GM23338 (cell line): Measurements from ENCODE around the gene MAP3K7CL. TPM values are rescaled to one million over a fixed set of nuclear protein-coding genes. Genes with fewer than 3 reads are reported as not detected.
A peak's percentile ranks its signal among the peaks of the same experiment; 100 is the strongest.

Experiments
- ATAC-seq: fragments of 200-7000 bp; cut with Tn5 transposase; 3 replicates; pipeline ENCODE4 v1.9.1; 2020
- DNase-seq: peaks from one replicate; pipeline ENCODE4 v3.0.0-alpha.2; 2015; ENCODE audit warnings: low spot score
- H2AFZ ChIP-seq: fragments of 200-600 bp; sonication (generic); 2 replicates; pipeline ENCODE4 v1.8.0; 2016; ENCODE audit warnings: antibody characterized with exemption, mild to moderate bottlenecking, moderate library complexity
- H3F3A ChIP-seq: fragments of 200-600 bp; sonication (generic); replicated peaks from 2 replicates; pipeline ENCODE4 v1.8.0; 2017; ENCODE audit warnings: antibody characterized with exemption, mixed run types, low read depth
- H3K27ac ChIP-seq: fragments of 200-600 bp; sonication (generic); 2 replicates; pipeline ENCODE4 v1.6.1; 2016; ENCODE audit warnings: low read depth
- H3K27me3 ChIP-seq: fragments of 200-600 bp; sonication (generic); 2 replicates; pipeline ENCODE4 v1.8.0; 2016; ENCODE audit warnings: mild to moderate bottlenecking, mixed run types, moderate library complexity; ENCODE audit not compliant: insufficient read depth
- H3K36me3 ChIP-seq: fragments of 200-600 bp; sonication (generic); 2 replicates; pipeline ENCODE4 v1.8.0; 2016; ENCODE audit warnings: mild to moderate bottlenecking; ENCODE audit not compliant: insufficient read depth
- H3K4me1 ChIP-seq: fragments of 200-600 bp; sonication (generic); 2 replicates; pipeline ENCODE4 v1.8.0; 2016; ENCODE audit warnings: mild to moderate bottlenecking, moderate library complexity; ENCODE audit not compliant: insufficient read depth
- H3K4me2 ChIP-seq: fragments of 200-600 bp; sonication (generic); 2 replicates; pipeline ENCODE4 v1.7.1; 2017; ENCODE audit warnings: mixed run types
- H3K4me3 ChIP-seq: fragments of 200-600 bp; sonication (generic); 2 replicates; pipeline ENCODE4 v1.6.1; 2016; ENCODE audit warnings: mixed run types
- H3K79me2 ChIP-seq: fragments of 200-600 bp; sonication (generic); replicated peaks from 2 replicates; pipeline ENCODE4 v1.8.0; 2017; ENCODE audit warnings: mild to moderate bottlenecking; ENCODE audit not compliant: insufficient read depth
- H3K9me2 ChIP-seq: fragments of 200-600 bp; sonication (generic); 2 replicates; pipeline ENCODE4 v1.8.0; 2017; ENCODE audit not compliant: insufficient read depth
- H4K20me1 ChIP-seq: fragments of 200-600 bp; sonication (generic); replicated peaks from 2 replicates; pipeline ENCODE4 v1.8.0; 2017; ENCODE audit warnings: mild to moderate bottlenecking; ENCODE audit not compliant: insufficient read depth
- H3K27ac Mint-ChIP-seq: 2 replicates; pipeline ENCODE4 v1.8.0; 2020; ENCODE audit warnings: inconsistent platforms, mild to moderate bottlenecking, moderate library complexity, mixed read lengths
- H3K27me3 Mint-ChIP-seq: 3 replicates; pipeline ENCODE4 v1.8.0; 2022; ENCODE audit warnings: low read depth, mild to moderate bottlenecking, moderate library complexity, mixed read lengths, inconsistent platforms; ENCODE audit not compliant: insufficient read depth, poor library complexity
- H3K36me3 Mint-ChIP-seq: 3 replicates; pipeline ENCODE4 v1.8.0; 2021; ENCODE audit warnings: low read depth, mild to moderate bottlenecking, inconsistent platforms, moderate library complexity, mixed read lengths
- H3K4me1 Mint-ChIP-seq: 3 replicates; pipeline ENCODE4 v1.8.0; 2020; ENCODE audit warnings: mild to moderate bottlenecking, inconsistent platforms, mixed read lengths
- H3K4me3 Mint-ChIP-seq: 3 replicates; pipeline ENCODE4 v1.8.0; 2021; ENCODE audit warnings: moderate library complexity, mild to moderate bottlenecking, inconsistent platforms, mixed read lengths
- H3K9me3 Mint-ChIP-seq: 3 replicates; pipeline ENCODE4 v1.8.0; 2020; ENCODE audit warnings: moderate library complexity, mild to moderate bottlenecking, inconsistent platforms, mixed read lengths
- CREB1 ChIP-seq: fragments of 250-450 bp; sonication (Bioruptor Pico); IDR thresholded peaks from 2 replicates; pipeline ENCODE4 v1.5.0; 2020; ENCODE audit warnings: low read depth, mild to moderate bottlenecking, moderate library complexity
- CTCF ChIP-seq, 2 experiments: fragments of 200-600 bp in 1 of 2; sonication (generic) in 1 of 2; conservative IDR thresholded peaks; 2 replicates each; pipeline versions ENCODE4 v1.5.1 to v1.6.1; 2016 to 2017; ENCODE audit warnings: antibody characterized with exemption in 2 of 2, low read depth in 2 of 2, mild to moderate bottlenecking in 2 of 2, moderate library complexity in 1 of 2
- EZH2 ChIP-seq: fragments of 200-600 bp; sonication (generic); IDR thresholded peaks from one replicate; pipeline ENCODE4 v1.8.0; 2017; ENCODE audit warnings: antibody characterized with exemption, mild to moderate bottlenecking, low read depth; ENCODE audit not compliant: unreplicated experiment
- EZH2phosphoT487 ChIP-seq: fragments of 200-600 bp; sonication (generic); IDR thresholded peaks from one replicate; pipeline ENCODE4 v1.8.1; 2018; ENCODE audit warnings: antibody characterized with exemption; ENCODE audit not compliant: unreplicated experiment
- JUNB ChIP-seq: IDR thresholded peaks from one replicate; pipeline ENCODE4 v1.6.1; 2016; ENCODE audit warnings: antibody characterized with exemption; ENCODE audit not compliant: unreplicated experiment
- NANOG ChIP-seq: IDR thresholded peaks from 2 replicates; pipeline ENCODE4 v1.6.1; 2016; ENCODE audit warnings: antibody characterized with exemption, borderline replicate concordance
- POLR2AphosphoS5 ChIP-seq: IDR thresholded peaks from 2 replicates; pipeline ENCODE4 v1.6.1; 2016; ENCODE audit warnings: antibody characterized with exemption, low read depth
- REST ChIP-seq: IDR thresholded peaks from one replicate; pipeline ENCODE4 v1.6.1; 2018; ENCODE audit warnings: antibody characterized with exemption; ENCODE audit not compliant: unreplicated experiment
- STAT1 ChIP-seq: IDR thresholded peaks from one replicate; pipeline ENCODE4 v1.6.1; 2016; ENCODE audit warnings: antibody characterized with exemption; ENCODE audit not compliant: unreplicated experiment
- ZNF114 ChIP-seq: fragments of 250-450 bp; sonication (Bioruptor Pico); IDR thresholded peaks from 2 replicates; pipeline ENCODE4 v1.5.0; 2020; ENCODE audit warnings: mild to moderate bottlenecking, moderate library complexity
- ZNF331 ChIP-seq: fragments of 250-450 bp; sonication (Bioruptor Pico); IDR thresholded peaks from 2 replicates; pipeline ENCODE4 v1.5.0; 2020; ENCODE audit warnings: low read depth, mild to moderate bottlenecking, moderate library complexity
- polyA plus RNA-seq: library from polyadenylated mRNA; unstranded; fragments of >200 nt; fragmentation: Nextera tagmentation; extraction: Ambion mirVana; gene quantifications from 2 replicates; pipeline ENCODE4 v1.2.1, GENCODE V29; 2016
- total RNA-seq: library from RNA; depleted of rRNA; stranded (reverse); fragments of >200 nt; shearing (Covaris generic); gene quantifications from 2 replicates; pipeline ENCODE4 v1.2.3, GENCODE V29; 2014

MAP3K7CL gene
- total and polyA plus RNA-seq, 2 experiments from 2014 or later = 2.4 to 3.6 TPM

GRCh38 chr21:29125979-29126378 is 4.5 kb upstream of the MAP3K7CL start:
- ATAC-seq (no peak), DNase-seq (no peak)
- no peaks in the 10 kb centered on the region for H3K27me3 Mint-ChIP-seq
- Histone ChIP-seq H3K27ac (no peak overlapping the region), H3K79me2 (no peaks in the 10 kb centered on the region), H2AFZ (no peak overlapping the region), H3K27me3 (no peaks in the 10 kb centered on the region), H3K4me2 (no peak overlapping the region), H3K4me1 (no peaks in the 10 kb centered on the region), H3K4me3 (no peak overlapping the region), H3K9me2 (no peaks in the 10 kb centered on the region), H4K20me1 (no peaks in the 10 kb centered on the region), H3K36me3 (no peaks in the 10 kb centered on the region), H3F3A (no peaks in the 10 kb centered on the region)
- H3K36me3 Mint-ChIP-seq = no peaks in the 10 kb centered on the region
- no peak overlapping the region for H3K4me3 Mint-ChIP-seq
- H3K9me3 Mint-ChIP-seq = peaks cover 3% of the 10 kb centered on the region; the same call in 2 of the 3 replicates
- TF ChIP-seq ZNF331 (CRISPR knock-in tag) = no peak
- no peak for TF ChIP-seq POLR2AphosphoS5
- no peak for TF ChIP-seq CTCF (conservative IDR thresholded peaks at IDR 0.05; ENCODE audit: low read depth in 2 of 2)
- TF ChIP-seq EZH2 = no peak
- no peaks in the 10 kb centered on the region for H3K4me1 Mint-ChIP-seq
- no peak overlapping the region for H3K27ac Mint-ChIP-seq

GRCh38 chr21:29133241-29133640 is 2.8 kb downstream of the MAP3K7CL start:
- no peak overlapping the region for H3K4me3 ChIP-seq
- no peak overlapping the region for H2AFZ ChIP-seq
- H3K4me1 ChIP-seq = no peaks in the 10 kb centered on the region
- no peaks in the 10 kb centered on the region for H3K9me2 ChIP-seq
- Mint-ChIP-seq H3K4me3 (no peak overlapping the region), H3K9me3 (peaks cover 3% of the 10 kb centered on the region; the same call in 1 of the 3 replicates), H3K4me1 (peaks cover 5% of the 10 kb centered on the region; the same call in 1 of the 3 replicates), H3K36me3 (no peaks in the 10 kb centered on the region), H3K27ac (no peak overlapping the region), H3K27me3 (peaks cover 10% of the 10 kb centered on the region)
- H3K4me2 ChIP-seq = no peak overlapping the region
- no peaks in the 10 kb centered on the region for H3K27me3 ChIP-seq
- H3F3A ChIP-seq = no peaks in the 10 kb centered on the region
- no peaks in the 10 kb centered on the region for H3K36me3 ChIP-seq
- H4K20me1 ChIP-seq = no peaks in the 10 kb centered on the region
- DNase-seq = no peak
- no peaks in the 10 kb centered on the region for H3K79me2 ChIP-seq
- H3K27ac ChIP-seq = no peak overlapping the region
- ATAC-seq = peak; percentile 26; the same call in 1 of the 3 replicates
- TF ChIP-seq CREB1 (CRISPR knock-in tag) (no peak), STAT1 (no peak), EZH2phosphoT487 (no peak), REST (no peak), JUNB (no peak), ZNF331 (CRISPR knock-in tag) (no peak), ZNF114 (CRISPR knock-in tag) (no peak), NANOG (no peak), CTCF (conservative IDR thresholded peaks at IDR 0.05; ENCODE audit: low read depth in 2 of 2) (no peak), EZH2 (no peak)
